PC-3 (cell line): ENCODE results near the gene DSCAM. TPM values are rescaled to one million over a fixed set of nuclear protein-coding genes. Genes with fewer than 3 reads are reported as not detected.

ENCODE experiments used
- ATAC-seq: fragments of 200-7000 bp; cut with Tn5 transposase; 2 replicates; pipeline ENCODE4 v1.9.1; 2020; ENCODE audit warnings: mild to moderate bottlenecking, moderate library complexity
- BruUV-seq: library from RNA; stranded (reverse); fragments of 400-500 nt; replicated peaks from 2 replicates; lab custom pipeline; 2021; lab: Mats Ljungman, UMichigan
- CTCF ChIA-PET: fragments of 300-600 bp; sonication (Branson Sonifier 250); formaldehyde crosslinking; loops from one replicate; lab custom pipeline; 2022; ENCODE audit warnings: antibody characterized with exemption; lab: Charles Lee
- POLR2A ChIA-PET: fragments of 300-600 bp; sonication (Branson Sonifier 250); formaldehyde crosslinking; loops from one replicate; lab custom pipeline; 2022; ENCODE audit warnings: antibody characterized with exemption; ENCODE audit not compliant: unreplicated experiment; lab: Charles Lee
- DNase-seq: peaks from one replicate; pipeline ENCODE4 v3.0.0-alpha.2; 2015
- H2AFZ ChIP-seq: fragments of 300-600 bp; sonication (generic); 2 replicates; pipeline ENCODE4 v1.6.0; 2016; ENCODE audit warnings: antibody characterized with exemption, low read length
- H3F3A ChIP-seq: fragments of 300-600 bp; sonication (generic); one replicate; pipeline ENCODE4 v1.6.0; 2017; ENCODE audit warnings: antibody characterized with exemption, low read length, control low read depth, mild to moderate bottlenecking; ENCODE audit not compliant: unreplicated experiment
- H3K27ac ChIP-seq: fragments of 300-600 bp; sonication (generic); 2 replicates; pipeline ENCODE4 v1.5.1; 2016; ENCODE audit warnings: mild to moderate bottlenecking, low read length
- H3K27me3 ChIP-seq: fragments of 300-600 bp; sonication (generic); 2 replicates; pipeline ENCODE4 v1.6.1; 2016; ENCODE audit warnings: low read length, mixed read lengths
- H3K36me3 ChIP-seq: fragments of 300-600 bp; sonication (generic); 2 replicates; pipeline ENCODE4 v1.6.1; 2016; ENCODE audit warnings: low read depth, mixed run types, low read length, mixed read lengths
- H3K4me1 ChIP-seq: fragments of 300-600 bp; sonication (generic); 2 replicates; pipeline ENCODE4 v1.5.1; 2016; ENCODE audit warnings: low read length; ENCODE audit not compliant: insufficient read depth
- H3K4me2 ChIP-seq: fragments of 300-600 bp; sonication (generic); 2 replicates; pipeline ENCODE4 v1.6.0; 2016; ENCODE audit warnings: low read length
- H3K4me3 ChIP-seq: fragments of 300-600 bp; sonication (generic); 2 replicates; pipeline ENCODE4 v1.5.1; 2016; ENCODE audit warnings: mild to moderate bottlenecking, low read length, mixed read lengths
- H3K79me2 ChIP-seq: fragments of 300-600 bp; sonication (generic); 2 replicates; pipeline ENCODE4 v1.6.1; 2017; ENCODE audit warnings: low read length, mixed read lengths
- H3K9ac ChIP-seq: fragments of 300-600 bp; sonication (generic); 2 replicates; pipeline ENCODE4 v1.6.0; 2016; ENCODE audit warnings: mild to moderate bottlenecking, low read length
- H3K9me2 ChIP-seq: fragments of 300-600 bp; sonication (generic); replicated peaks from 2 replicates; pipeline ENCODE4 v1.6.1; 2016; ENCODE audit warnings: mixed run types, low read length, mixed read lengths
- H3K9me3 ChIP-seq: fragments of 300-600 bp; sonication (generic); 2 replicates; pipeline ENCODE4 v1.6.1; 2016; ENCODE audit warnings: low read length, mixed read lengths
- H4K20me1 ChIP-seq: fragments of 300-600 bp; sonication (generic); 2 replicates; pipeline ENCODE4 v1.6.1; 2016; ENCODE audit warnings: low read length, mixed read lengths
- EZH2 ChIP-seq: fragments of 300-600 bp; sonication (generic); IDR thresholded peaks from one replicate; pipeline ENCODE4 v1.6.1; 2017; ENCODE audit warnings: antibody characterized with exemption, mild to moderate bottlenecking, low read length; ENCODE audit not compliant: unreplicated experiment
- EZH2phosphoT487 ChIP-seq: fragments of 300-600 bp; sonication (generic); IDR thresholded peaks from 2 replicates; pipeline ENCODE4 v1.6.1; 2018; ENCODE audit warnings: mild to moderate bottlenecking, antibody characterized with exemption, low read length, borderline replicate concordance
- intact Hi-C: fragments of 100-400 bp; cut with micrococcal nuclease; formaldehyde crosslinking; loops from 2 replicates; pipeline ENCODE4 v1.9.0; 2023
- total RNA-seq: library from RNA; depleted of rRNA; stranded (reverse); fragments of >200 nt; gene quantifications from 2 replicates; pipeline ENCODE4 v1.2.3, GENCODE V29; 2014
- TF ChIP-seq, protein P1 (sequence below): fragments of 300-600 bp; sonication (generic); conservative IDR thresholded peaks from 2 replicates; pipeline ENCODE4 v1.5.1; 2017; ENCODE audit warnings: antibody characterized with exemption, low read depth, mild to moderate bottlenecking, low read length

Gene DSCAM
- total RNA-seq, 1 experiment from 2014 or later = not detected

DNA sequence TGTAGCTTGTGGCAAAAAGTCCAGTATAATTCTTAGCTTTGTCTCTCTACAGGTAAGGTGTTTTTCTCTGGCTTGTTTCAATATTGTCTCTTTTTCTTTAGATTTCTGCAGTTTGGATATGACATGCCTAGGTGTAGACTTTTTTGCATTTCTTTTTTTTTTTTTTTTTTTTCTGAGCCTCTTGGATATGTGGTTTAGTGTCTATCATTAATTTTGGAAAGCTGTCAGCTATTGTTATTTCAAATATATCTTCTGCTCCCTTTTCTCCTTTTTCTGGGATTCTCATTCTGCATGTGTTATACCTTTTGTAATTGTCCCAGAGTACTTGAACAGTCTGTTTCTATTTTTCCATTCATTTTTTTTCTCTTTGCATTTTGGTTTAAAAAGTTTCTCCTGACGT, 243.2 kb downstream of the DSCAM start:
- ChIA-PET POLR2A (no interaction called here), CTCF (no interaction called here)
- H3K27me3 ChIP-seq = no peaks in the 10 kb centered on the region
- no peak overlapping the region for H3K9ac ChIP-seq
- H3K4me1 ChIP-seq = no peaks in the 10 kb centered on the region
- no peaks in the 10 kb centered on the region for H3K36me3 ChIP-seq
- no peak overlapping the region for H3K4me3 ChIP-seq
- H2AFZ ChIP-seq = no peak overlapping the region
- no peaks in the 10 kb centered on the region for H3K79me2 ChIP-seq
- no peak overlapping the region for H3K27ac ChIP-seq
- TF ChIP-seq EZH2 = no peak
- TF ChIP-seq, protein P1, sequence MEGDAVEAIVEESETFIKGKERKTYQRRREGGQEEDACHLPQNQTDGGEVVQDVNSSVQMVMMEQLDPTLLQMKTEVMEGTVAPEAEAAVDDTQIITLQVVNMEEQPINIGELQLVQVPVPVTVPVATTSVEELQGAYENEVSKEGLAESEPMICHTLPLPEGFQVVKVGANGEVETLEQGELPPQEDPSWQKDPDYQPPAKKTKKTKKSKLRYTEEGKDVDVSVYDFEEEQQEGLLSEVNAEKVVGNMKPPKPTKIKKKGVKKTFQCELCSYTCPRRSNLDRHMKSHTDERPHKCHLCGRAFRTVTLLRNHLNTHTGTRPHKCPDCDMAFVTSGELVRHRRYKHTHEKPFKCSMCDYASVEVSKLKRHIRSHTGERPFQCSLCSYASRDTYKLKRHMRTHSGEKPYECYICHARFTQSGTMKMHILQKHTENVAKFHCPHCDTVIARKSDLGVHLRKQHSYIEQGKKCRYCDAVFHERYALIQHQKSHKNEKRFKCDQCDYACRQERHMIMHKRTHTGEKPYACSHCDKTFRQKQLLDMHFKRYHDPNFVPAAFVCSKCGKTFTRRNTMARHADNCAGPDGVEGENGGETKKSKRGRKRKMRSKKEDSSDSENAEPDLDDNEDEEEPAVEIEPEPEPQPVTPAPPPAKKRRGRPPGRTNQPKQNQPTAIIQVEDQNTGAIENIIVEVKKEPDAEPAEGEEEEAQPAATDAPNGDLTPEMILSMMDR = no peak
- TF ChIP-seq EZH2phosphoT487 = no peak
- no peak for DNase-seq
- no peaks in the 10 kb centered on the region for H3K9me2 ChIP-seq
- intact Hi-C loops = no loop called here
- H3K4me2 ChIP-seq = no peak overlapping the region
- no peak for ATAC-seq
- BruUV-seq = no TSS peak
- H3F3A ChIP-seq = no peaks in the 10 kb centered on the region
- H3K9me3 ChIP-seq = peaks cover 44% of the 10 kb centered on the region
- H4K20me1 ChIP-seq = no peaks in the 10 kb centered on the region

- H3K79me2 ChIP-seq = no peaks in the 10 kb centered on the region
- H3K9me3 ChIP-seq = peaks cover 39% of the 10 kb centered on the region
- no TSS peak for BruUV-seq
- no peaks in the 10 kb centered on the region for H3K9me2 ChIP-seq
- ATAC-seq = no peak
- H3K9ac ChIP-seq = no peak overlapping the region
- H3K36me3 ChIP-seq = no peaks in the 10 kb centered on the region
- ChIA-PET POLR2A (no interaction called here), CTCF (no interaction called here)
- no peaks in the 10 kb centered on the region for H4K20me1 ChIP-seq
- H3K4me2 ChIP-seq = no peak overlapping the region
- DNase-seq = no peak
- no peak overlapping the region for H3K27ac ChIP-seq
- TF ChIP-seq, protein P1 = no peak
- TF ChIP-seq EZH2 = no peak
- no peak for TF ChIP-seq EZH2phosphoT487
- H3K4me3 ChIP-seq = no peak overlapping the region
- H2AFZ ChIP-seq = no peak overlapping the region
- intact Hi-C loops = no loop called here
- no peaks in the 10 kb centered on the region for H3F3A ChIP-seq
- no peaks in the 10 kb centered on the region for H3K27me3 ChIP-seq
- H3K4me1 ChIP-seq = no peaks in the 10 kb centered on the region
Observed at GRCh38 chr21:40602080-40602479, 244.9 kb downstream of the DSCAM start.

DNA sequence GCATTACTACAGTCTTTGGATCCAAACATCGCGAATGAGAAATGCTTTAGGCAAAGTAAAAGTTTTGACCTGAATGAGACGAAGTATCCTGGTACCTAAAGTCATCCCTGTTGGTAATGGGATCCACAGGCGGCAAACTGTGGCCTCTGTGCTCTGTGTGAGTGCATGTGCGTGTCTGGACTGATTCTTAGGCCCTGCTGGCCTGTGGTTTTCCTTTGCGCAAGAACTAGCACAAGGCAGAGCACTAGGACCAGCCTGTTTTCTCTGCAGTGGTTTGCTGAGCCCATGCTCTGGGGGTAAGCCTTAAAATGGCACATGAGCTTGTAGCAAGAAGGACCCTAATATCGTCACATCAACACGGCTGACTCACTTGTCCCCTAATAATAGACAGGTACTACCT, 251.2 kb downstream of the DSCAM start:
- TF ChIP-seq EZH2 (no peak), EZH2phosphoT487 (no peak)
- TF ChIP-seq, protein P1 = no peak
- no peak overlapping the region for H3K4me2 ChIP-seq
- no peak overlapping the region for H3K4me3 ChIP-seq
- BruUV-seq = no TSS peak
- H3K27ac ChIP-seq = no peak overlapping the region
- ATAC-seq (no peak), DNase-seq (no peak)
- H3K27me3 ChIP-seq = no peaks in the 10 kb centered on the region
- H2AFZ ChIP-seq = no peak overlapping the region
- ChIA-PET CTCF (no interaction called here), POLR2A (no interaction called here)
- H3K9me3 ChIP-seq = peaks cover 27% of the 10 kb centered on the region
- no peaks in the 10 kb centered on the region for H3K36me3 ChIP-seq
- H3K4me1 ChIP-seq = no peaks in the 10 kb centered on the region
- no peak overlapping the region for H3K9ac ChIP-seq
- no peaks in the 10 kb centered on the region for H4K20me1 ChIP-seq
- no peaks in the 10 kb centered on the region for H3F3A ChIP-seq
- intact Hi-C loops = no loop called here
- no peaks in the 10 kb centered on the region for H3K9me2 ChIP-seq
- no peaks in the 10 kb centered on the region for H3K79me2 ChIP-seq
